G401.6 (cell line): Measurements from ENCODE around the gene TFAP2A.

ENCODE experiments used
- FAIRE-seq: peaks from 2 replicates; lab custom pipeline; 2012; peaks lifted over from hg19 to GRCh38; lab: Jason Lieb, UNC

TFAP2A gene

DNA sequence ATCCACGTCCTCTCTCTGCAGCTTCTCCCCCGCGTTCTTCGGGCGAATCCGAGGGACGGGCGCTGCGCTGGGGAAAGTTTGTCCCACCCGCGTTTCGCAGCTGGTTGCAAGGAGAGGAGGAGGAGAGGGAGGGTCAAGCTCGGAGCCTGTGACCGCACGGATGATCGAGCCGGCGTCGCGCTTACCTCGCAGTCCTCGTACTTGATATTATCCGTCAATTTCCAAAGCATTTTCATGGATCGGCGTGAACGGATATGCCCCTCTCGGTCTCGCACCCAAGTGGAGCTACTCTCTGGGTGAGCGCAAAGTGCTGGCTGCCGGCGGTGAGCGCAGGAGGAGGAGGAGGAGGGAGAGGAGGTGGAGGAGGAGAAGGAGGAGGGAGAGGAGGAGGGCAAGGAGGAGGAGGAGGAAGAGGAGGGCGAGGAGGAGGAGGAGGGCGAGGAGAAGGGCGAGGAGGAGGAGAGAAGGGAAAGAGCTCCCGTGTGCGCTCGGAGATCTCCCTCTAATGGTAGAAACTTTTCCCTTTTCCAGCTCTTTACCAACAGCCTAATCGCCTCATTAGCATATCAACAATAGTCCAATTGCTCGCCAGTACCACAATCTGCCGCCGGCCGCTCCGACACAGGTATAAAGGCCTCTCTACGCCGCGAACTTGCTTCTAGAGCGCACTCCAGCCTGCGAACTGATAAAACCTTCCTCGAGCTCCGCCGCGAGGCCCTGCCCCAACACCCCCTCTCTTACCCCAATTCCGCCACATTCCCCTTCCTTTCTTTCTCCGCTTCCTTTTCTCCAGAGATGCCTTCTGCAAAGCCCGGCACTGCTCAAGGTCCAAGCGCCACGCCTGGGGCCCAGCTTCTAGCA lies at the start of gene TFAP2A:
TSS of gene TFAP2A (minus strand) at position 319 of the 861 bp plus-strand sequence. CDS start at position 236, 83 bp downstream.
- peak; percentile 84 for FAIRE-seq

DNA sequence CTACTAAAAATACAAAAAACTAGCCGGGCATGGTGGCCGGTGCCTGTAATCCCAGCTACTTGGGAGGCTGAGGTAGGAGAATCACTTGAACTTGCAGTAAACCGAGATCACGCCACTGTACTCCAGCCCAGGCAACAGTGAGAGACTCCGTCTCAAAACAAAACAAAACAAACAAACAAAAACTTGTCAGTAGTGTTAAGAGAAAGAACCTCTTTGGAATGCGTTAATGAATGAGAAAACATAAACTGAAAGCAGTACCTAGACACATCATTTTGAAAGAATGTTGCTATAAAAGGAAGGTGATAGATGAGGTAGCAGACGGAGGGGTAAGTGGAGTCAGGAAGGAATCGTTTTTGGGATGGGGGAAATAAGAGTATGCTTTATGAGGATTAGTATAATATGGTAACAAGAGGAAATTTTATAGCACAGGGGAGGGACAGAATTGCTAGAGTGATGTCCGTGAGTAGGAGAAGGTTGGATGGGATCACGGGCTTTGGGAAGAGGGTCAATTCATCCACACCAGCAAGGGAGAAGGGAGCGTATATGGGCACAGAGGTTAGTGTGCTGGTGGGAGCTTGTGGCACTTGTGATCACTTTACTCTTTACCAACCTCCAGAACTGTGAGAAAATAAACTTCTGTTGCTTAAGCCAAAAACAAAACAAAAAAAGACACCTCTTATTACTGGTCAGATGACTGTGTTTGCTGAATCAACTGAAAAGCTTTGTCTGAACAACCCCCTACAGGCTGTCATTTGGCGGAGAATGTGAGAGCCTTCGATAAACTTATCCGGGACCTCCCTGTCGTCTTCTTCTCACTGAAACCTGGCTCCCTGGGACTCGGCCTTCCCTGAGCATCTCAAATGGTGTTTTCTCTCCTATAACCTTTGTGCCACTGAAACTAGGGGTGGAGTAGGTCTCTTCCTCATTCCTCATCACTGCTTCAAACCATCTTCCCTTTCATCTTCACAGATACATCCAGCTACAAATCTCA lies 48.9 kb upstream of the TFAP2A start:
- no peak for FAIRE-seq

GRCh38 chr6:10463040-10463439 lies 48.2 kb upstream of the TFAP2A start:
- no peak for FAIRE-seq

- no peak for FAIRE-seq
Measured at GRCh38 chr6:10461850-10462249, 47.0 kb upstream of the TFAP2A start.

GRCh38 chr6:10460096-10460495 lies 45.2 kb upstream of the TFAP2A start:
- no peak for FAIRE-seq

DNA sequence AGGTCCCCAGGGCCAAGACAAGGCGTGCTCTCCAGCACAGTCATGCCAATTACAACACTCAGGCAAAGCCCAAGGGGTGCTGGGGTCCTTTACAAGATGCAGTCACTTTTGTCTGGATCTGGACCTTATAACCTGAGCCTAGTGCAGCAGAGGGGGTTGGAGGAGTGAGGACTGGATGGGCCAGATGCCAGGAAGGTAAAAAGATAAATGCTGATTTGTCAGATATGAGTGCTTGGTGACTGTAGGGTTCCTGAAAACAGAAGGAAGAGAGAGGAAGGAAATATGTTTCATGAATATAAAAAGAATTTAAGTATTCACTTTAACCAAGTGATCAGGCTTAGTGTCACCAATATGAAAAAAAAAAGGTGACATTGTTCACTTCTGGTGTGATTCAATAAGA lies 43.4 kb upstream of the TFAP2A start:
- FAIRE-seq = no peak

DNA sequence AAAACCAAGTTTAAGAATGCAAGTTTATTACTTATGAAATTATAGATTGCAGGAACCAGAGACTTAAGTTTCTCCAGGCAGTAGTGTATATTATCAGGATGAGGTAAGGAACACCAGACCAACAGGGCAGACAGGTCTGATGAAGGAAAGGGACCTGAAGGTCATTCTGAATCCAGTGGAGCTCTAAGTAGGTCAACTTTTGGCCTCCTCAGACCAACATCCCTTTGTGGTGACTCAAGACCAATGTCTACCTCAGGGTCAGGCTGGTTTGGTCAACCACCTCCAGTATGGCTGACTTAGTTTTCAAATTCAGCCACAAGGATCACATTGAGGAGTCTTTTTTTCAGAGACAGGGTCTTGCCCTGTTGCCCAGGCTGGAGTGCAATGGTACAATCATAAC lies 38.7 kb upstream of the TFAP2A start:
- no peak for FAIRE-seq

DNA sequence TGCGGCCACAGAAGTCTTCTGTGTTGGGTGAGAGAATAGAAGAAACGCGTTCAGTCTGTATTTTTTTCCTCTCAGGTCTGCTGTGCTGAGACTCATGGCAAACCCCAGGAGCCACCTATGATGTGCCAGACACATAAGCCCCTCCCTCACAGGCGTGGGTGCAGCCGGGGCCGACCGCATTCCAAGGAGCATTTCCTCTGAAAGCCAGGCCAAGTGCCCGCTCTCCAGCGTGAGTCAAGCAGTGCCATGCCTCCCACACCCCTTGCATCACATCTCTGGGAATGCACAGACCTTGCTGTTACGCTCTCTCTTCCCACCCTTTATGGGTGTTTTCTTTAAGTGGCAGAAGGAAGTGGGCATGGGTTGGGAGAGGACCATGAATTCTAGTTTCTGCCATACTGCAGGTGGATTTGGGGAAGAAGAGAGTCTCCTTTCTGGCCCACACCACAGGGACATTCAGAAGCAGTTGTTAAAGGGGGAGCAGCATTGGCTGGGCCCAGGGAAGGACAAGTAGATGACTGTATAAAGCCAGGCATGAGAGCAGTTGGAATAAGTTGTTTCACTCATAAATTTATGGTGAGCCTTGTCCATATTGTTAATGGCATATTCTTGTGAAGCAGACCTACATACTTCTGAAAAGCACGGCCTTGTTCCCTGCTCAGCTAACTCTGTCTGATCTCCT lies 37.1 kb upstream of the TFAP2A start:
- no peak for FAIRE-seq

GRCh38 chr6:10451394-10451793 lies 36.5 kb upstream of the TFAP2A start:
- FAIRE-seq = no peak

GRCh38 chr6:10449751-10450150 lies 34.9 kb upstream of the TFAP2A start:
- FAIRE-seq = no peak

GRCh38 chr6:10448096-10448495 lies 33.2 kb upstream of the TFAP2A start:
- FAIRE-seq = no peak

- FAIRE-seq = no peak
Measured at GRCh38 chr6:10446548-10446947, 31.7 kb upstream of the TFAP2A start.

GRCh38 chr6:10441655-10442009 lies 26.8 kb upstream of the TFAP2A start:
- no peak for FAIRE-seq

DNA sequence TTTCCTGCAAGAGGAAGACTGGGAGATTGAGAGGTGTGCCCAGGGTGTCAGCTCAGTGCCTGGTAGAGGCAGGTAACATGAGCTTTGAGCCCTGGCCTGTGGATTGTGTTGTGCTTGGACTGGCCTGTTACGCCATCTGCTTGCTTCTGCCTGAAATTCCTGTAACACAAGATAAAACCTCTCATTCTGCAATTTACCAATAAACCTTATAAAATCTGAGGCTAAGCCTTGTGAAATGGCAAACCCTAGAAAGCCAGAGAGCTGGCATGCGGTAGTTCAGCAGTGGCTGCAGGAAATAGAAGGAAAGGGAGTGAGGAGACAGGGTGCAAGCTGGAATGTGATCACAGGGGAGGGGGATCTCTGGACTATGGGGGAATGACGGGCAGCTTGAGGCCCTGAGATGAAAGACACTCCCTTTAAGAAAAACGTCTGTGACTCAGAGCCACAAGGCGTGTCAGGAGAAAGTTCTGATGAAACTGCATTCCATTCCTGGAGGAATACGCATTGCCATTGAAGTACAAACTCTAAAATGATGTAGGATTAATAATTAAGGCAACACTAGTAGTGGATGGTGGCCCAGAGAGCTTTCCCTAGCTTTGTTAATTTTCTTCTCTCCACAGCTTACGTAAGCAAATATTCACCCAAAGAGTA lies 26.3 kb upstream of the TFAP2A start:
- FAIRE-seq = no peak

DNA sequence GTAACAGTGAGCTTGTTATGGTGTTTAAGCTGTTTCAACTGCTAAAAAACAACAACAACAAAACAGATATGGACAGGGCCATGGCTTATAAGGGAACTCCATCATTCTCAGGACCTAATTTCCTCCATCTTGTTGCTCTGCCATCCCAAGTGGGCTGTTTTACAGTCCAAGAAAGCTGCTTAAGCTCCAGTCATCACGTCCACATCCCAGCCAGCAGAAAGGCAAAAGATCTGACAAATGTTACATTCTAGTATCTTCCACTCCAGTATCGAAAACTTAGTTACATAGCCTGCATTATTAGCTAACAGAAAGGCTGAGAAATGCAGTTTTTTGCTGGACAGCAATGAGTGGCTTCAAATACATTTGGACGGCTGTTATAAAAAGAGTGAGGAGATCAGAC lies 23.0 kb upstream of the TFAP2A start:
- FAIRE-seq = no peak

DNA sequence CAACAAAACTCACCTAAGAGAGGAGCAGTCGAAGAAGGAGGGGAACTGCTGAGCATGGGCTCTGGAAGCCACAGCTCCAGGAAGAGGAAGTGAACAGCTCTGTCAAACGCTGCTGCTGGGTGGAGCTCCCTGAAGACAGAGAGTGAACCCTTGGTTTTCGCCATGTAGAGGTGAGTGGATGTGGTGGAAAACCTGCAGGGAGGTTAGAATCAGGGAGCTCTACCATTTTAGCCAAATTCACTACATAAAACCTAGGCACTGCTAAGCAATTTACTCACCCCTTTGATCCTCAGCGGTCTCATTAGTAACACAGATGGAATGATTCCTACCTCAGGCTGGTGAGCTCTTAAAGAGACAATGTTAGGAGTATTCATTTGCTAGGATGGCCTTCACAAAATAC lies 19.4 kb upstream of the TFAP2A start:
- no peak for FAIRE-seq

GRCh38 chr6:10433322-10433721 lies 18.4 kb upstream of the TFAP2A start:
- no peak for FAIRE-seq

DNA sequence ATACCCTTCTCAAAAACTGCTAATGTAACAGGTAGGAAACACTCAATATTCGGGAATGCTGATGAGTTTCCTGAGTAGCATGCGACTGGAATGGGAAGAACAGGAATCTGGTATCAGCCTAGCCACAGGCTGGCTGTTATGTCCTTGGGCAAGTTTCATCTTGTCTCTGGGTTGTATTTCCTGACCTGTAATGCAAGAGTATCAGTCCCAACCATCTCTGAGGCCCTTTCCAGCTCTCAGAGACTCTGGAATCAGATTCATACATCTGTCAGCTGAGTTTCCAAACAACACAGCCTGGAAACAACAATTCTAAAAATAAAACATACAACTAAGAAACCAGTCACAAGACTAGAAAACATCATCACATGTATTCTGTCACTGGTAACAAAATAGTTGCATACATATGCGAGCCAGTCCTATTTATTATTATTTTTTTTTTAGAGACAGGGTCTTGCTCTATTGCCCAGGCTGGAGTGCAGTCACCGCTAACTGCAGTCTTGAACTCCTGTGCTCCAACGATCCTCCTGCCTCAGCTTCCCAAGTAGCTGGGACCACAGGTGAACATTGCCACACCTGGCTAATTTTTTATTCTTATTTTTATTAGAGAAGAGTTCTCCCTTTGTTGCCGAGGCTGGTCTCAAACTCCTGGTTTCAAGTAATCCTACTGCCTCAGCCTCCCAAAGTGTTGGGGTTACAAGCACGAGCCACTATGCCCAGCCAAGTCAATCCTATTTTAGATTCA lies 16.7 kb upstream of the TFAP2A start:
- no peak for FAIRE-seq

- FAIRE-seq = peak; percentile 93
Measured at GRCh38 chr6:10429638-10430427, 15.0 kb upstream of the TFAP2A start.

GRCh38 chr6:10426781-10427279 lies 12.0 kb upstream of the TFAP2A start:
- FAIRE-seq = no peak
